GM13977 (cell line): ENCODE results near the gene ST7L.
A peak's percentile ranks its signal among the peaks of the same experiment; 100 is the strongest.
"Not testable (repeated sequence)": the region's sequence is repeated elsewhere in the genome, so short reads cannot be mapped to it uniquely, and the experiment has no call there.

Source experiments
- DNase-seq: peaks from one replicate; pipeline ENCODE4 v3.0.0; 2012; ENCODE audit warnings: low spot score
- in situ Hi-C: fragments of 300-500 bp; cut with MboI; formaldehyde crosslinking; loops from one replicate; pipeline ENCODE4 v1.12.0; 2022; ENCODE audit warnings: low sequenced_read_pairs, low pct_unique_long_range_greater_than_20kb, mixed read lengths, inconsistent platforms; ENCODE audit not compliant: unreplicated experiment
- TF ChIP-seq, protein P1 (sequence below): IDR thresholded peaks from 2 replicates; pipeline ENCODE4 v1.5.1; 2012; ENCODE audit warnings: mild to moderate bottlenecking, control low read depth; ENCODE audit not compliant: insufficient read depth; ENCODE audit errors: extremely low read depth, missing control alignments

ST7L gene, protein sequence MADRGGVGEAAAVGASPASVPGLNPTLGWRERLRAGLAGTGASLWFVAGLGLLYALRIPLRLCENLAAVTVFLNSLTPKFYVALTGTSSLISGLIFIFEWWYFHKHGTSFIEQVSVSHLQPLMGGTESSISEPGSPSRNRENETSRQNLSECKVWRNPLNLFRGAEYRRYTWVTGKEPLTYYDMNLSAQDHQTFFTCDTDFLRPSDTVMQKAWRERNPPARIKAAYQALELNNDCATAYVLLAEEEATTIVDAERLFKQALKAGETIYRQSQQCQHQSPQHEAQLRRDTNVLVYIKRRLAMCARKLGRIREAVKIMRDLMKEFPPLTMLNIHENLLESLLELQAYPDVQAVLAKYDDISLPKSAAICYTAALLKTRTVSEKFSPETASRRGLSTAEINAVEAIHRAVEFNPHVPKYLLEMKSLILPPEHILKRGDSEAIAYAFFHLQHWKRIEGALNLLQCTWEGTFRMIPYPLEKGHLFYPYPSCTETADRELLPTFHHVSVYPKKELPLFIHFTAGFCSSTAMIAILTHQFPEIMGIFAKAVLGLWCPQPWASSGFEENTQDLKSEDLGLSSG

GRCh38 chr1:112618721-112619517 lies at the start of gene ST7L:
Gene ST7L, minus strand, starts transcription at chr1:112619141. Its CDS starts 28 bp downstream, at chr1:112619113.
- TF ChIP-seq, protein P1, sequence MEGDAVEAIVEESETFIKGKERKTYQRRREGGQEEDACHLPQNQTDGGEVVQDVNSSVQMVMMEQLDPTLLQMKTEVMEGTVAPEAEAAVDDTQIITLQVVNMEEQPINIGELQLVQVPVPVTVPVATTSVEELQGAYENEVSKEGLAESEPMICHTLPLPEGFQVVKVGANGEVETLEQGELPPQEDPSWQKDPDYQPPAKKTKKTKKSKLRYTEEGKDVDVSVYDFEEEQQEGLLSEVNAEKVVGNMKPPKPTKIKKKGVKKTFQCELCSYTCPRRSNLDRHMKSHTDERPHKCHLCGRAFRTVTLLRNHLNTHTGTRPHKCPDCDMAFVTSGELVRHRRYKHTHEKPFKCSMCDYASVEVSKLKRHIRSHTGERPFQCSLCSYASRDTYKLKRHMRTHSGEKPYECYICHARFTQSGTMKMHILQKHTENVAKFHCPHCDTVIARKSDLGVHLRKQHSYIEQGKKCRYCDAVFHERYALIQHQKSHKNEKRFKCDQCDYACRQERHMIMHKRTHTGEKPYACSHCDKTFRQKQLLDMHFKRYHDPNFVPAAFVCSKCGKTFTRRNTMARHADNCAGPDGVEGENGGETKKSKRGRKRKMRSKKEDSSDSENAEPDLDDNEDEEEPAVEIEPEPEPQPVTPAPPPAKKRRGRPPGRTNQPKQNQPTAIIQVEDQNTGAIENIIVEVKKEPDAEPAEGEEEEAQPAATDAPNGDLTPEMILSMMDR, result no peak
- in situ Hi-C loops, result loop anchor here (10.0 kb wide), 1 partner anchor 224 kb away; the partner anchor contains the start of gene CTTNBP2NL
- DNase-seq, result peak; percentile 43

GRCh38 chr1:112666946-112667345 lies 48.0 kb upstream of the ST7L start:
- DNase-seq, result no peak
- in situ Hi-C loops, result no loop called here
- TF ChIP-seq, protein P1, result no peak

DNA sequence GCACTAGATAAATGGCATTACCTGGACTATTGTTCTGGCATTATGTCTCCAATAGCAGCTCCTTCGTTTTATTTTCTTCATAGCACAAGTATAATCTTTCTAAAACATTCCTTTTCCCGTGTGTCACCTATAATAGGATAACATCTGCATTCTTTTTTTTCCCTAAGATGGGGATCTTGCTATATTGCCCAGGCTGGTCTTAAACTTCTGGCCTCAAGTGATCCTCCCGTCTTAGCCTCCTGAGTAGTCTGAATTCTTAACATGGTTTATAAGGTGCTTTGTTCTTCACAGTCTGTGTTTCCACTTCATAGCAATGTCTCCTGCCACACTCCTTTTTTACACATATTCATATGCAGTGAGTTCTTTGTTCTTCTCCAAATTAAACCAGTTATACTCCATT lies 46.9 kb upstream of the ST7L start:
- TF ChIP-seq, protein P1, result no peak
- in situ Hi-C loops, result no loop called here
- no peak for DNase-seq

DNA sequence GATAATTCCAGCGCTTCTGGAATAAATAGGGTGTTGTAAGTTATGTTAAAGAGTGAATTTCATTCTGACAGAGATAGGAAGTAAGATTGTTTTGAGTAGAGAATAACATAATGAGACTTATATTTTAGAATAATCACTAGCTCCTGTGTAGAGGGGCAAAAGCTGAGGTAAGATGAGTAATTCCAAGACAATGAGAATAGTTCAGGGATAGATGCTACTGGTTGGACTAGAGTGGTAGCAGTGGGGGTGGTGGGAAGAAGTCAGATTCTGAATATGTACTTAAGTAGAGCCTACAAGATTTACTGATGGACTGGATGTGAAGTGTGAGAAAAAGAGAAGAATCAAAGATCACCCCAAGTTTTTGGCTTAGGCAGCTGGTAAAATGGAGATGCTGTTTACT lies 32.3 kb upstream of the ST7L start:
- DNase-seq, result no peak
- in situ Hi-C loops, result no loop called here
- TF ChIP-seq, protein P1, result no peak

GRCh38 chr1:112646225-112646624 lies 27.3 kb upstream of the ST7L start:
- TF ChIP-seq, protein P1, result no peak
- in situ Hi-C loops, result no loop called here
- DNase-seq, result no peak

GRCh38 chr1:112643080-112643479 lies 24.1 kb upstream of the ST7L start:
- in situ Hi-C loops, result no loop called here

DNA sequence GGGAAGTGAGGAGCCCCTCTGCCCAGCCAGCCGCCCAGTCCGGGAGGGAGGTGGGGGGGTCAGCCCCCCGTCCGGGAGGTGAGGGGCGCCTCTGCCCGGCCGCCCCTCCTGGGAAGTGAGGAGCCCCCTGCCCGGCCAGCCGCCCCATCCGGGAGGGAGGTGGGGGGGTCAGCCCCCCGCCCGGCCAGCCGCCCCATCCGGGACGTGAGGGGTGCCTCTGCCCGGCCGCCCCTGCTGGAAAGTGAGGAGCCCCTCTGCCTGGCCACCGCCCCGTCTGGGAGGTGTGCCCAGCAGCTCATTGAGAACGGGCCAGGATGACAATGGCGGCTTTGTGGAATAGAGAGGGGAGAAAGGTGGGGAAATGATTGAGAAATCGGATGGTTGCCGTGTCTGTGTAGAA lies 21.5 kb upstream of the ST7L start:
- in situ Hi-C loops, result not testable (repeated sequence)

More at GRCh38 chr1:112643080-112643479, 24.1 kb upstream of the ST7L start:
- TF ChIP-seq, protein P1, result no peak
- no peak for DNase-seq

More for the DNA sequence above, 21.5 kb upstream of the ST7L start:
- DNase-seq, result not testable (repeated sequence)
